HCT116 (cell line): ENCODE measurements around the gene PRM3. TPM values are rescaled to one million over a fixed set of nuclear protein-coding genes. Genes with fewer than 3 reads are reported as not detected.

Experiments used
- ATAC-seq: fragments of 200-7000 bp; cut with Tn5 transposase; 2 replicates; pipeline ENCODE4 v1.9.1; 2020; ENCODE audit warnings: mild to moderate bottlenecking, moderate library complexity
- BruUV-seq: library from RNA; stranded (reverse); fragments of 400-500 nt; replicated peaks from 2 replicates; lab custom pipeline; 2021; lab: Mats Ljungman, UMichigan
- CTCF ChIA-PET: fragments of 300-600 bp; sonication (Branson Sonifier 250); formaldehyde crosslinking; loops from one replicate; lab custom pipeline; 2021; ENCODE audit warnings: antibody characterized with exemption; lab: Charles Lee
- POLR2A ChIA-PET: fragments of 300-600, 350-600 bp; sonication (Branson Sonifier 250); formaldehyde crosslinking; loops from one replicate; lab custom pipeline; 2021; ENCODE audit warnings: antibody characterized with exemption; lab: Charles Lee
- RAD21 ChIA-PET, 2 experiments: fragments of 300-600 bp; sonication (Branson Sonifier 250); formaldehyde crosslinking; loops; one replicate each; lab custom pipeline; 2023; ENCODE audit warnings: low total read pairs in 2 of 2; ENCODE audit not compliant: uncharacterized antibody in 2 of 2, unreplicated experiment in 2 of 2, low non-redundant PET in 1 of 2; lab: Charles Lee
- DNase-seq: peaks from one replicate; pipeline ENCODE4 v3.0.0-alpha.2; 2010; ENCODE audit warnings: low read depth, low spot score
- H2AFZ ChIP-seq: fragments of 200-600 bp; shearing (Covaris generic), sonication (generic); 2 replicates; pipeline ENCODE4 v1.6.1; 2017; ENCODE audit warnings: low read depth, mixed run types, mixed read lengths, antibody characterized with exemption, low read length; ENCODE audit not compliant: poor library complexity, severe bottlenecking
- H3K27ac ChIP-seq: 2 replicates; pipeline ENCODE4 v1.5.1; 2012; ENCODE audit warnings: low read depth, low read length
- H3K27me3 ChIP-seq: fragments of 200-600 bp; sonication (generic); 2 replicates; pipeline ENCODE4 v1.6.1; 2016; ENCODE audit warnings: mixed run types, low read length, mixed read lengths; ENCODE audit not compliant: insufficient read depth
- H3K36me3 ChIP-seq, 2 experiments: fragments of 200-500 bp in 1 of 2; fragments of 200-600 bp in 1 of 2; sonication (Bioruptor generic) in 1 of 2; sonication (generic) in 1 of 2; 2 replicates each; pipeline versions ENCODE4 v1.5.1 to v1.6.1; 2014 to 2016; ENCODE audit warnings: low read length in 2 of 2, inconsistent platforms in 1 of 2, mixed read lengths in 1 of 2, mixed run types in 1 of 2; ENCODE audit not compliant: insufficient read depth in 2 of 2, control insufficient read depth in 1 of 2
- H3K4me1 ChIP-seq, 2 experiments: fragments of 200-600 bp in 1 of 2; sonication (generic) in 1 of 2; 2 replicates each; pipeline versions ENCODE4 v1.5.1 to v1.6.1; 2012 to 2017; ENCODE audit warnings: low read length in 2 of 2, inconsistent platforms in 1 of 2, mild to moderate bottlenecking in 1 of 2, mixed read lengths in 1 of 2, mixed run types in 1 of 2, moderate library complexity in 1 of 2; ENCODE audit not compliant: insufficient read depth in 2 of 2, control insufficient read depth in 1 of 2
- H3K4me2 ChIP-seq: fragments of 200-600 bp; sonication (generic); 2 replicates; pipeline ENCODE4 v1.6.1; 2017; ENCODE audit warnings: mixed run types, low read length, mixed read lengths
- H3K4me3 ChIP-seq, 2 experiments: fragments of 200-600 bp in 1 of 2; sonication (generic) in 1 of 2; replicated peaks in 1 of 2; 2 replicates each; pipeline ENCODE4 v1.5.1; 2011 to 2016; ENCODE audit warnings: low read length in 2 of 2, control low read depth in 1 of 2, low read depth in 1 of 2, mild to moderate bottlenecking in 1 of 2, mixed read lengths in 1 of 2, mixed run types in 1 of 2
- H3K79me2 ChIP-seq: fragments of 200-600 bp; sonication (generic); 2 replicates; pipeline ENCODE4 v1.6.1; 2017; ENCODE audit warnings: mild to moderate bottlenecking, mixed run types, low read length, moderate library complexity, mixed read lengths; ENCODE audit not compliant: insufficient read depth
- H3K9ac ChIP-seq: fragments of 200-600 bp; sonication (generic); 2 replicates; pipeline ENCODE4 v1.6.1; 2016; ENCODE audit warnings: low read length, mixed read lengths
- H3K9me2 ChIP-seq: fragments of 200-600 bp; sonication (generic), shearing (Covaris generic); 2 replicates; pipeline ENCODE4 v1.6.1; 2017; ENCODE audit warnings: mixed run types, mild to moderate bottlenecking, moderate library complexity; ENCODE audit not compliant: insufficient read depth
- H3K9me3 ChIP-seq, 2 experiments: fragments of 200-500 bp in 1 of 2; fragments of 200-600 bp in 1 of 2; sonication (Bioruptor generic) in 1 of 2; sonication (generic) in 1 of 2; 2 replicates each; pipeline ENCODE4 v1.6.1; 2014 to 2017; ENCODE audit warnings: low read length in 2 of 2, mixed read lengths in 2 of 2, inconsistent platforms in 1 of 2, low read depth in 1 of 2, mild to moderate bottlenecking in 1 of 2, mixed run types in 1 of 2, moderate library complexity in 1 of 2; ENCODE audit not compliant: control insufficient read depth in 1 of 2, insufficient read depth in 1 of 2
- H4K20me1 ChIP-seq: fragments of 200-600 bp; sonication (generic), shearing (Covaris generic); 2 replicates; pipeline ENCODE4 v1.6.1; 2017; ENCODE audit warnings: mixed run types, mild to moderate bottlenecking, moderate library complexity; ENCODE audit not compliant: insufficient read depth
- CEBPB ChIP-seq: IDR thresholded peaks from 2 replicates; pipeline ENCODE4 v1.6.1; 2012; ENCODE audit warnings: low read depth
- CTCF ChIP-seq, 3 experiments: fragments of 200-600 bp in 1 of 3; sonication (generic) in 1 of 3; IDR thresholded peaks in 2 of 3; conservative IDR thresholded peaks in 1 of 3; 2 replicates each; pipeline ENCODE4 v1.5.1; 2012 to 2017; ENCODE audit warnings: low read depth in 2 of 3, low read length in 2 of 3, antibody characterized with exemption in 1 of 3, borderline replicate concordance in 1 of 3, control low read depth in 1 of 3, mild to moderate bottlenecking in 1 of 3, mixed read lengths in 1 of 3, mixed run types in 1 of 3, moderate library complexity in 1 of 3; ENCODE audit not compliant: insufficient read depth in 1 of 3
- JUND ChIP-seq: IDR thresholded peaks from 2 replicates; pipeline ENCODE4 v1.6.1; 2012
- MAX ChIP-seq: IDR thresholded peaks from 2 replicates; pipeline ENCODE4 v1.6.1; 2012
- RAD21 ChIP-seq: IDR thresholded peaks from 2 replicates; pipeline ENCODE4 v1.6.1; 2012; ENCODE audit warnings: low read depth, mild to moderate bottlenecking
- SIN3A ChIP-seq: IDR thresholded peaks from 2 replicates; pipeline ENCODE4 v1.6.1; 2012; ENCODE audit warnings: low read depth
- SRF ChIP-seq: IDR thresholded peaks from 2 replicates; pipeline ENCODE4 v1.6.1; 2012; ENCODE audit warnings: low read depth
- ZFX ChIP-seq: fragments of 450-650 bp; IDR thresholded peaks from 2 replicates; pipeline ENCODE4 v1.6.1; 2017
- ZNF274 ChIP-seq: fragments of 200-500 bp; sonication (Bioruptor generic); IDR thresholded peaks from 2 replicates; pipeline ENCODE4 v1.6.1; 2014; ENCODE audit warnings: mild to moderate bottlenecking, low read depth, low read length, inconsistent platforms
- intact Hi-C: fragments of 100-400 bp; cut with micrococcal nuclease; formaldehyde crosslinking; loops from 2 replicates; pipeline ENCODE4 v1.10.0; 2022
- total RNA-seq: library from RNA; stranded (reverse); gene quantifications from one replicate; pipeline ENCODE4 v1.2.1, GENCODE V29; 2021; ENCODE audit not compliant: unreplicated experiment

The PRM3 gene
- total RNA-seq, 1 experiment from 2014 or later: not detected

GRCh38 chr16:11257131-11257938 lies 16.1 kb downstream of the PRM3 start:
- H3K9me2 ChIP-seq: no peaks in the 10 kb centered on the region
- no peaks in the 10 kb centered on the region for H3K27me3 ChIP-seq
- H3K27ac ChIP-seq: no peak overlapping the region; the same call in 1 of the 2 replicates
- no peaks in the 10 kb centered on the region for H4K20me1 ChIP-seq
- BruUV-seq: no TSS peak
- TF ChIP-seq SRF: no peak
- TF ChIP-seq JUND: no peak
- TF ChIP-seq SIN3A: no peak
- TF ChIP-seq CEBPB: no peak
- TF ChIP-seq RAD21: peak; percentile 95
- no peak for TF ChIP-seq ZFX
- peak; percentile 38; the same call in 1 of the 2 replicates for TF ChIP-seq MAX
- peak; percentile 72 to 88 (median 87) for TF ChIP-seq CTCF (IDR thresholded peaks at IDR 0.05 in 2 of 3, conservative IDR thresholded peaks at IDR 0.05 in 1 of 3; ENCODE audit: borderline replicate concordance in 1 of 3, insufficient read depth in 1 of 3, low read depth in 2 of 3, low read length in 2 of 3)
- no peak for TF ChIP-seq ZNF274
- H3K79me2 ChIP-seq: no peaks in the 10 kb centered on the region
- H3K9me3 ChIP-seq: no peaks in the 10 kb centered on the region
- intact Hi-C loops: loop anchor here (1.0 to 5.0 kb wide), 5 partner anchors 99 to 555 kb away; no protein-coding TSS in a partner anchor
- H3K4me1 ChIP-seq: peaks cover 8 to 25% of the 10 kb centered on the region in 2 experiments; a peak in 3 of 4 replicates
- peak overlapping the region; percentile 70 to 79 for H3K4me3 ChIP-seq
- H2AFZ ChIP-seq: no peak overlapping the region
- H3K36me3 ChIP-seq: no peaks in the 10 kb centered on the region
- peak overlapping the region; percentile 96 for H3K4me2 ChIP-seq
- peak; percentile 69 for DNase-seq
- ChIA-PET RAD21 (interaction anchor here (1.6 to 2.4 kb wide), 3 partner anchors 155 to 286 kb away, joined by 3 to 19 read pairs (median 16); no protein-coding TSS in a partner anchor), CTCF (interaction anchor here (0.9 to 3.0 kb wide), 13 partner anchors 14 to 303 kb away, joined by 3 to 55 read pairs (median 5); no protein-coding TSS in a partner anchor), POLR2A (interaction anchor here (1.0 to 4.0 kb wide), 8 partner anchors 26 to 304 kb away, joined by 3 to 30 read pairs (median 4); no protein-coding TSS in a partner anchor)
- ATAC-seq: peak; percentile 59
- peak overlapping the region; percentile 72 for H3K9ac ChIP-seq
